ENCODE results near the gene C19orf38. TPM values are rescaled to one million over a fixed set of nuclear protein-coding genes. Genes with fewer than 3 reads are reported as not detected.

Gene C19orf38
- total and polyA plus RNA-seq, 8 donors: 0.92 to 2.2 (median 1.2) TPM; not detected in 3

- DNase-seq: no peak
- H3K36me3 ChIP-seq: no peaks in the 10 kb centered on the region
- H3K27me3 ChIP-seq: no peaks in the 10 kb centered on the region
- TF ChIP-seq CTCF (IDR thresholded peaks at IDR 0.05) (no peak), POLR2AphosphoS5 (IDR thresholded peaks at IDR 0.05) (no peak), EP300 (IDR thresholded peaks at IDR 0.05) (no peak), POLR2A (IDR thresholded peaks at IDR 0.05) (no peak)
- peak overlapping the region in 4 of 5 donors; percentile 20 to 76 (median 71) for H3K27ac ChIP-seq
- peaks cover 9 to 78% (median 41%) of the 10 kb centered on the region in 4 donors for H3K4me1 ChIP-seq
- 41 to 73% (median 64%) methylated on average over 4 to 10 of the region's 10 CpGs for WGBS, 5 donors
- H3K9me3 ChIP-seq: no peaks in the 10 kb centered on the region
- intact Hi-C loops (cut with DNase I; ENCODE audit: low total_unique reads): no loop called here
- no peak overlapping the region for H3K4me3 ChIP-seq
Measured at GRCh38 chr19:10898633-10899032, 50.4 kb downstream of the C19orf38 start.

- DNase-seq: peak; percentile 84 to 85
- no peak overlapping the region for H3K4me3 ChIP-seq
- H3K27ac ChIP-seq: peak overlapping the region; percentile 52 to 78 (median 74)
- no peaks in the 10 kb centered on the region for H3K27me3 ChIP-seq
- intact Hi-C loops (cut with DNase I; ENCODE audit: low total_unique reads): no loop called here
- TF ChIP-seq CTCF (IDR thresholded peaks at IDR 0.05) (no peak), POLR2AphosphoS5 (IDR thresholded peaks at IDR 0.05) (peak in 1 of 3 donors; percentile 51), POLR2A (IDR thresholded peaks at IDR 0.05) (no peak), EP300 (IDR thresholded peaks at IDR 0.05) (no peak)
- H3K9me3 ChIP-seq: no peaks in the 10 kb centered on the region
- 23 to 56% (median 31%) methylated on average over 7 to 10 of the region's 10 CpGs for WGBS, 5 donors
- H3K4me1 ChIP-seq: peaks cover 9 to 73% (median 40%) of the 10 kb centered on the region in 4 donors
- no peaks in the 10 kb centered on the region for H3K36me3 ChIP-seq
Measured at GRCh38 chr19:10899151-10899653, 51.0 kb downstream of the C19orf38 start.

GRCh38 chr19:10907925-10908324, 59.7 kb downstream of the C19orf38 start:
- DNase-seq: peak in 1 of 2 donors; percentile 1
- TF ChIP-seq CTCF (IDR thresholded peaks at IDR 0.05) (no peak), EP300 (IDR thresholded peaks at IDR 0.05) (no peak), POLR2A (IDR thresholded peaks at IDR 0.05) (no peak), POLR2AphosphoS5 (IDR thresholded peaks at IDR 0.05) (no peak)
- intact Hi-C loops (cut with DNase I; ENCODE audit: low total_unique reads): no loop called here
- peaks cover 35 to 68% (median 63%) of the 10 kb centered on the region in 4 donors for H3K36me3 ChIP-seq
- 88 to 91% (median 90%) methylated on average over 13 to 14 of the region's 14 CpGs for WGBS, 5 donors
- H3K4me1 ChIP-seq: no peaks in the 10 kb centered on the region
- H3K27ac ChIP-seq: no peak overlapping the region
- no peak overlapping the region for H3K4me3 ChIP-seq
- no peaks in the 10 kb centered on the region for H3K27me3 ChIP-seq
- no peaks in the 10 kb centered on the region for H3K9me3 ChIP-seq

- WGBS, 5 donors: 93 to 98% (median 95%) methylated on average over 14 to 17 of the region's 17 CpGs
- H3K9me3 ChIP-seq: no peaks in the 10 kb centered on the region
- H3K4me3 ChIP-seq: no peak overlapping the region
- no peak overlapping the region for H3K27ac ChIP-seq
- no peaks in the 10 kb centered on the region for H3K27me3 ChIP-seq
- no peaks in the 10 kb centered on the region for H3K4me1 ChIP-seq
- peak in 1 of 2 donors; percentile 2 for DNase-seq
- intact Hi-C loops (cut with DNase I; ENCODE audit: low total_unique reads): no loop called here
- TF ChIP-seq EP300 (IDR thresholded peaks at IDR 0.05): no peak
- no peak for TF ChIP-seq POLR2A (IDR thresholded peaks at IDR 0.05)
- TF ChIP-seq CTCF (IDR thresholded peaks at IDR 0.05): no peak
- no peak for TF ChIP-seq POLR2AphosphoS5 (IDR thresholded peaks at IDR 0.05)
- H3K36me3 ChIP-seq: peaks cover 35 to 73% (median 68%) of the 10 kb centered on the region in 4 donors
Measured at GRCh38 chr19:10908380-10908960, 60.3 kb downstream of the C19orf38 start.
